Endothelial cell of umbilical vein (primary cell): ENCODE data around the gene MCOLN2. TPM values are rescaled to one million over a fixed set of nuclear protein-coding genes. Genes with fewer than 3 reads are reported as not detected.

Source experiments
- BruUV-seq: library from RNA; stranded (reverse); fragments of 400-500 nt; replicated peaks from 2 replicates; lab custom pipeline; 2021; lab: Mats Ljungman, UMichigan
- CTCF ChIA-PET: fragments of 300-600, 350-600 bp; sonication (Branson Sonifier 250); formaldehyde crosslinking; loops from one replicate; lab custom pipeline; 2021; ENCODE audit warnings: antibody characterized with exemption, inconsistent platforms; lab: Charles Lee
- POLR2A ChIA-PET: fragments of 300-600, 350-600 bp; sonication (Branson Sonifier 250); formaldehyde crosslinking; loops from one replicate; lab custom pipeline; 2021; ENCODE audit warnings: antibody characterized with exemption, inconsistent platforms; lab: Charles Lee
- DNase-seq: peaks from one replicate; pipeline ENCODE4 v3.0.0-alpha.2; 2011; ENCODE audit warnings: low read depth, low spot score
- FAIRE-seq: peaks from 2 replicates; lab custom pipeline; 2011; peaks lifted over from hg19 to GRCh38; lab: Jason Lieb, UNC
- H2AFZ ChIP-seq: 2 replicates; pipeline ENCODE4 v1.6.0; 2012; ENCODE audit warnings: low read depth, low read length, control low read depth, inconsistent platforms
- H3K27ac ChIP-seq: 2 replicates; pipeline ENCODE4 v1.5.1; 2011; ENCODE audit warnings: low read depth, mild to moderate bottlenecking, control low read depth, low read length, moderate library complexity; ENCODE audit not compliant: insufficient read depth
- H3K27me3 ChIP-seq, 2 experiments: 2 replicates each; pipeline versions ENCODE4 v1.6.0 to v1.6.1; 2011; ENCODE audit warnings: low read length in 2 of 2, mixed read lengths in 1 of 2; ENCODE audit not compliant: control insufficient read depth in 2 of 2, insufficient read depth in 2 of 2
- H3K36me3 ChIP-seq, 2 experiments: 2 replicates in 1 of 2; 3 replicates in 1 of 2; pipeline ENCODE4 v1.5.1; 2011; ENCODE audit warnings: low read length in 2 of 2, mild to moderate bottlenecking in 1 of 2, moderate library complexity in 1 of 2; ENCODE audit not compliant: control insufficient read depth in 2 of 2, insufficient read depth in 2 of 2; ENCODE audit errors: extremely low read depth in 1 of 2
- H3K4me1 ChIP-seq: 3 replicates; pipeline ENCODE4 v1.5.1; 2011; ENCODE audit warnings: mild to moderate bottlenecking, low read length; ENCODE audit not compliant: control insufficient read depth, insufficient read depth; ENCODE audit errors: extremely low read depth
- H3K4me2 ChIP-seq: 2 replicates; pipeline ENCODE4 v1.6.1; 2011; ENCODE audit warnings: low read length, control low read depth, mixed read lengths; ENCODE audit not compliant: insufficient read depth
- H3K4me3 ChIP-seq, 3 experiments: fragments of 200-600 bp in 1 of 3; sonication (generic), shearing (Covaris generic) in 1 of 3; replicated peaks in 1 of 3; 2 replicates each; pipeline ENCODE4 v1.5.1; 2011 to 2016; ENCODE audit warnings: control low read depth in 3 of 3, low read length in 3 of 3, mild to moderate bottlenecking in 2 of 3, inconsistent platforms in 1 of 3, low read depth in 1 of 3, moderate library complexity in 1 of 3; ENCODE audit not compliant: insufficient read depth in 1 of 3
- H3K79me2 ChIP-seq: 2 replicates; pipeline ENCODE4 v1.6.0; 2012; ENCODE audit warnings: low read length, inconsistent platforms; ENCODE audit not compliant: control insufficient read depth, insufficient read depth
- H3K9ac ChIP-seq: replicated peaks from 2 replicates; pipeline ENCODE3; 2011; ENCODE audit warnings: low read length, control low read depth; ENCODE audit not compliant: insufficient read depth; ENCODE audit errors: extremely low read depth
- H3K9me1 ChIP-seq: replicated peaks from 3 replicates; pipeline ENCODE4 v1.6.0; 2011; ENCODE audit warnings: mild to moderate bottlenecking, low read length; ENCODE audit not compliant: control insufficient read depth, insufficient read depth; ENCODE audit errors: extremely low read depth
- H3K9me3 ChIP-seq: replicated peaks from 2 replicates; pipeline ENCODE4 v1.5.1; 2012; ENCODE audit warnings: low read length, inconsistent platforms; ENCODE audit not compliant: control insufficient read depth, insufficient read depth
- H4K20me1 ChIP-seq: replicated peaks from 2 replicates; pipeline ENCODE3; 2011; ENCODE audit warnings: mild to moderate bottlenecking, low read length; ENCODE audit not compliant: control insufficient read depth, insufficient read depth; ENCODE audit errors: extremely low read depth
- EZH2 ChIP-seq: IDR thresholded peaks from 2 replicates; pipeline ENCODE4 v1.6.1; 2012; ENCODE audit warnings: borderline replicate concordance, low read depth, mild to moderate bottlenecking, moderate library complexity, low read length, inconsistent platforms; ENCODE audit not compliant: severe bottlenecking
- GATA2 ChIP-seq: IDR thresholded peaks from 2 replicates; pipeline ENCODE4 v1.7.0; 2011; ENCODE audit warnings: low read depth, mild to moderate bottlenecking, moderate library complexity, mixed read lengths, low read length; ENCODE audit not compliant: insufficient read length, insufficient read depth
- POLR2AphosphoS5 ChIP-seq: IDR thresholded peaks from 2 replicates; pipeline ENCODE4 v1.6.1; 2012; ENCODE audit warnings: low read depth, mild to moderate bottlenecking, control low read depth, low read length, moderate library complexity; ENCODE audit not compliant: insufficient read depth
- dilution Hi-C: fragments of 300-500 bp; cut with MboI; formaldehyde crosslinking; loops from one replicate; pipeline ENCODE4 v1.15.0; 2019; ENCODE audit warnings: low sequenced_read_pairs; ENCODE audit not compliant: extremely low pct_ligation_motif_present
- intact Hi-C: fragments of 100-400 bp; cut with micrococcal nuclease; formaldehyde crosslinking; loops from one replicate; pipeline ENCODE4 v1.10.0; 2022
- polyA plus RNA-seq, 4 experiments: library from polyadenylated mRNA; depleted of rRNA in 3 of 4; stranded (reverse) in 3 of 4; unstranded in 1 of 4; fragments of >200 nt; gene quantifications; 2 replicates each; pipeline versions ENCODE4 v1.2.1 to v1.2.3, GENCODE V29; 2011 to 2012; ENCODE audit warnings: missing spikeins in 1 of 4
- total RNA-seq: library from RNA; stranded (reverse); gene quantifications from 2 replicates; pipeline ENCODE4 v1.2.3, GENCODE V29; 2021

The MCOLN2 gene
- total and polyA plus RNA-seq, 2 donors (not counting 3 experiments of a cell fraction or from before 2014, with no cell fraction given), result not detected

DNA sequence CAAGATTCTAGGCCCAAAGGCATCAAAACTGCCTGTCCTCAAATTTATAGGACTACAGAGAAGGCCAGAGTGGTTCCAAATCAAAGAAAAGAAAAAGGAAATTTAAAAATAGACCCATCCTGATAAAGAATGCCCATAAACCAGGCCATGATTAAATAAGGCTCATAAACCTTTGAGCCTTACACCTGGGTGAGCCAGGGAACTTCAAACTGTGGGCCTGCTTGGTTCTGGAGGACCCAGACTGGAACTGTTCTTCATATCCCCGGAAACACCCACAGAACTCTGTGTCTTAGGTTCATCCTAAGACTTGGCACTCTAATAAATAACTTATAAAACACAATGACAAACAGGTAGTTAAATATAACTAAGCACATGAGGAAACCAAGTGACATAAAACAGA, 28.8 kb downstream of the MCOLN2 start:
- Histone ChIP-seq H3K79me2 (no peaks in the 10 kb centered on the region), H3K9ac (no peak overlapping the region), H4K20me1 (no peaks in the 10 kb centered on the region), H2AFZ (no peak overlapping the region), H3K9me1 (no peaks in the 10 kb centered on the region), H3K4me3 (no peak overlapping the region), H3K36me3 (no peaks in the 10 kb centered on the region), H3K9me3 (no peaks in the 10 kb centered on the region), H3K27me3 (peaks cover 7 to 27% of the 10 kb centered on the region in 2 experiments), H3K4me2 (no peak overlapping the region), H3K4me1 (no peaks in the 10 kb centered on the region), H3K27ac (no peak overlapping the region)
- dilution Hi-C loops, result no loop called here
- intact Hi-C loops, result no loop called here
- CTCF ChIA-PET, result no interaction called here
- TF ChIP-seq GATA2, result no peak
- no peak for TF ChIP-seq POLR2AphosphoS5
- DNase-seq (no peak), FAIRE-seq (no peak)
- POLR2A ChIA-PET, result no interaction called here
- BruUV-seq, result no TSS peak

DNA sequence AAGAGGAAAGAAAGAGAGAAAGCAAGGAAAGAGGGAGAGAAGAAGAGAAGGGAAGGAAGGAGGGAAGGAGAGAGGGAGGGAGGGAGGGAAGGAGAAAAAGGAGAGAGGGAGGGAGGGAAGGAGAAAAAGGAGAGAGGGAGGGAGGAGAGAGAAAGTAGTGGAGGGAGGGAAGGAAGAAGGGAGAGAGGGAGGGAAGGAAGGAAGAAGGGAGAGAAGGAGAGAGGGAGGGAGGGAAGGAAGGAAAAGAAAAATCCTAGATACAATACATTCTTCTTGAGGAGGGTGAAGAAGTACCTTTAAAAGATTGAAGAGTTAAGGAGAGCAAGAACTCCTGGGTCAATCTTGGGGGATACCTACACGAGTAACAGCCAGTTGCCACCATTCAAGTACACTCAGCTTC, 29.2 kb downstream of the MCOLN2 start:
- no peak overlapping the region for H3K27ac ChIP-seq
- no peaks in the 10 kb centered on the region for H3K4me1 ChIP-seq
- FAIRE-seq (no peak), DNase-seq (no peak)
- dilution Hi-C loops, result no loop called here
- H3K4me3 ChIP-seq, result no peak overlapping the region
- no peak for TF ChIP-seq EZH2
- intact Hi-C loops, result no loop called here
- H3K9me1 ChIP-seq, result no peaks in the 10 kb centered on the region
- no peaks in the 10 kb centered on the region for H3K36me3 ChIP-seq
- H3K4me2 ChIP-seq, result no peak overlapping the region
- CTCF ChIA-PET, result interaction anchor here (1.3 kb wide), 1 partner anchor 287 kb away, joined by 4 read pairs; no protein-coding TSS in a partner anchor
- no peaks in the 10 kb centered on the region for H3K79me2 ChIP-seq
- H2AFZ ChIP-seq, result no peak overlapping the region
- H3K27me3 ChIP-seq, result peaks cover 7 to 30% of the 10 kb centered on the region in 2 experiments
- BruUV-seq, result no TSS peak
- no peaks in the 10 kb centered on the region for H3K9me3 ChIP-seq
- POLR2A ChIA-PET, result no interaction called here
- no peaks in the 10 kb centered on the region for H4K20me1 ChIP-seq
- H3K9ac ChIP-seq, result no peak overlapping the region
